HepG2 (cell line): ENCODE data around the gene ZMYM4. TPM values are rescaled to one million over a fixed set of nuclear protein-coding genes. Genes with fewer than 3 reads are reported as not detected.
A peak's percentile ranks its signal among the peaks of the same experiment; 100 is the strongest.

Experiments used
- ATAC-seq: fragments of 200-7000 bp; cut with Tn5 transposase; 3 replicates; pipeline ENCODE4 v1.9.1; 2020; ENCODE audit warnings: mild to moderate bottlenecking, moderate library complexity
- BruUV-seq: library from RNA; stranded (reverse); fragments of 400-500 nt; replicated peaks from 2 replicates; lab custom pipeline; 2021; lab: Mats Ljungman, UMichigan
- CTCF ChIA-PET: fragments of 300-600 bp; formaldehyde crosslinking; extraction: SDS; loops from one replicate; lab custom pipeline; 2021; ENCODE audit warnings: low total read pairs, inconsistent platforms, low intra/inter-chr PET ratio; lab: Yijun Ruan, JAX
- POLR2A ChIA-PET: fragments of 350-600 bp; sonication (Branson Sonifier 250); formaldehyde crosslinking; loops from one replicate; lab custom pipeline; 2020; ENCODE audit warnings: antibody characterized with exemption, inconsistent platforms; lab: Yijun Ruan, JAX
- DNase-seq: peaks from one replicate; pipeline ENCODE4 v3.0.0-alpha.2; 2015; ENCODE audit warnings: low spot score
- FAIRE-seq: peaks from 3 replicates; lab custom pipeline; 2011; peaks lifted over from hg19 to GRCh38; lab: Jason Lieb, UNC
- H2AFZ ChIP-seq: one replicate; pipeline ENCODE4 v1.6.1; 2011; ENCODE audit warnings: low read length, inconsistent platforms
- H3K27ac ChIP-seq: fragments of 300-600 bp; 3 replicates; pipeline ENCODE4 v1.8.0; 2011; ENCODE audit warnings: mixed run types, mild to moderate bottlenecking, mixed read lengths, low read length, inconsistent platforms; ENCODE audit not compliant: insufficient read depth; ENCODE audit errors: extremely low read length
- H3K27me3 ChIP-seq, 2 experiments: fragments of 200-600 bp in 1 of 2; 2 replicates in 1 of 2; 3 replicates in 1 of 2; pipeline versions ENCODE4 v1.6.0 to v1.8.0; 2011; ENCODE audit warnings: low read length in 2 of 2, mild to moderate bottlenecking in 2 of 2, moderate library complexity in 2 of 2, inconsistent platforms in 1 of 2; ENCODE audit not compliant: insufficient read depth in 2 of 2, control insufficient read depth in 1 of 2
- H3K36me3 ChIP-seq, 2 experiments: fragments of 200-600 bp in 1 of 2; replicated peaks in 1 of 2; 2 replicates in 1 of 2; 3 replicates in 1 of 2; pipeline versions ENCODE4 v1.5.1 to v1.8.0; 2011; ENCODE audit warnings: low read length in 2 of 2, inconsistent platforms in 1 of 2; ENCODE audit not compliant: insufficient read depth in 2 of 2, control insufficient read depth in 1 of 2
- H3K4me1 ChIP-seq: 2 replicates; pipeline ENCODE4 v1.5.1; 2012; ENCODE audit warnings: low read length, inconsistent platforms; ENCODE audit not compliant: insufficient read depth
- H3K4me2 ChIP-seq: 2 replicates; pipeline ENCODE4 v1.6.0; 2011; ENCODE audit warnings: low read depth, low read length, inconsistent platforms
- H3K4me3 ChIP-seq, 3 experiments: fragments of 200-600 bp in 1 of 3; sonication (generic), shearing (Covaris generic) in 1 of 3; replicated peaks in 1 of 3; 2 replicates each; pipeline ENCODE4 v1.5.1; 2011 to 2016; ENCODE audit warnings: low read length in 3 of 3, inconsistent platforms in 2 of 3, low read depth in 2 of 3, mild to moderate bottlenecking in 2 of 3, control low read depth in 1 of 3, mixed read lengths in 1 of 3; ENCODE audit not compliant: insufficient read depth in 1 of 3
- H3K79me2 ChIP-seq: one replicate; pipeline ENCODE4 v1.6.1; 2011; ENCODE audit warnings: low read length, inconsistent platforms; ENCODE audit not compliant: insufficient read depth
- H3K9ac ChIP-seq: 2 replicates; pipeline ENCODE4 v1.6.0; 2011; ENCODE audit warnings: mild to moderate bottlenecking, low read depth, low read length, inconsistent platforms; ENCODE audit not compliant: insufficient read depth
- H3K9me3 ChIP-seq: 2 replicates; pipeline ENCODE4 v1.5.1; 2012; ENCODE audit warnings: mild to moderate bottlenecking, low read length
- H4K20me1 ChIP-seq: 2 replicates; pipeline ENCODE4 v1.6.0; 2011; ENCODE audit warnings: inconsistent platforms, mild to moderate bottlenecking, low read length, moderate library complexity; ENCODE audit not compliant: insufficient read depth
- ETV5 ChIP-seq: IDR thresholded peaks from 2 replicates; pipeline ENCODE4 v1.6.1; 2018; ENCODE audit warnings: missing biosample characterization, missing genetic modification reagents, inconsistent platforms, borderline replicate concordance
- GPN1 ChIP-seq: sonication (generic); formaldehyde crosslinking; IDR thresholded peaks from 2 replicates; pipeline ENCODE4 v1.5.1; 2020; ENCODE audit warnings: missing genetic modification reagents, borderline replicate concordance
- HOXD1 ChIP-seq: sonication (generic); formaldehyde crosslinking; IDR thresholded peaks from 2 replicates; pipeline ENCODE4 v1.5.0; 2020; ENCODE audit warnings: missing genetic modification reagents
- JUND ChIP-seq: sonication (generic); formaldehyde crosslinking; IDR thresholded peaks from 2 replicates; pipeline ENCODE4 v1.8.0; 2022; ENCODE audit warnings: mild to moderate bottlenecking, missing genetic modification reagents
- NFIC ChIP-seq: IDR thresholded peaks from 2 replicates; pipeline ENCODE4 v1.6.1; 2012; ENCODE audit warnings: mild to moderate bottlenecking, low read length, inconsistent platforms
- PAF1 ChIP-seq: IDR thresholded peaks from 2 replicates; pipeline ENCODE4 v1.6.1; 2016; ENCODE audit warnings: missing genetic modification reagents, missing compliant biosample characterization
- PHF20 ChIP-seq: sonication (generic); formaldehyde crosslinking; IDR thresholded peaks from 2 replicates; pipeline ENCODE4 v1.5.0; 2020; ENCODE audit warnings: mild to moderate bottlenecking, missing genetic modification reagents
- PRDM4 ChIP-seq: sonication (generic); formaldehyde crosslinking; IDR thresholded peaks from 2 replicates; pipeline ENCODE4 v1.9.0; 2021; ENCODE audit warnings: missing genetic modification reagents, borderline replicate concordance
- RERE ChIP-seq: IDR thresholded peaks from 2 replicates; pipeline ENCODE4 v1.6.1; 2016; ENCODE audit warnings: low read depth, missing genetic modification reagents, missing compliant biosample characterization
- YEATS2 ChIP-seq: sonication (generic); formaldehyde crosslinking; IDR thresholded peaks from 2 replicates; pipeline ENCODE4 v1.4.0; 2020; ENCODE audit warnings: missing genetic modification reagents, borderline replicate concordance
- ZNF296 ChIP-seq: sonication (generic); formaldehyde crosslinking; conservative IDR thresholded peaks from 2 replicates; pipeline ENCODE4 v1.5.0; 2020; ENCODE audit warnings: mild to moderate bottlenecking, missing genetic modification reagents
- WGBS: methylation state at CpG from one replicate; pipeline ENCODE4 v1.1.6; 2017; ENCODE audit warnings: low lambda C conversion rate; 5-methylcytosine and 5-hydroxymethylcytosine counted together
- in situ Hi-C: cut with HindIII; loops from 2 replicates; pipeline ENCODE4 v1.10.0; 2017; ENCODE audit warnings: low pct_unique_long_range_greater_than_20kb; ENCODE audit not compliant: extremely low pct_ligation_motif_present
- intact Hi-C: fragments of 100-400 bp; cut with micrococcal nuclease; formaldehyde crosslinking; loops from one replicate; pipeline ENCODE4 v1.10.0; 2022; ENCODE audit not compliant: unreplicated experiment
- polyA plus RNA-seq, 8 experiments: library from polyadenylated mRNA; depleted of rRNA in 3 of 8; stranded (reverse) in 7 of 8; unstranded in 1 of 8; fragments of >200 nt; fragmentation: Illumina TruSeq in 4 of 8; extraction: Trizol in 4 of 8; gene quantifications; 2 replicates each; pipeline versions ENCODE4 v1.2.1 to v1.2.3, GENCODE V29; 2011 to 2016; ENCODE audit warnings: low read depth in 4 of 8, missing spikeins in 1 of 8, mixed read lengths in 1 of 8; ENCODE audit not compliant: insufficient read depth in 1 of 8
- total RNA-seq, 5 experiments: library from RNA; depleted of rRNA; stranded (reverse); fragments of >200 nt; fragmentation: Illumina TruSeq; extraction: Trizol; gene quantifications; 2 replicates each; pipeline ENCODE4 v1.2.3, GENCODE V29; 2016; ENCODE audit warnings: low read depth in 1 of 5

Gene ZMYM4
- total and polyA plus RNA-seq, 2 of the 13 experiments (the other 11 are each of a cell fraction or from before 2014, with no cell fraction given), result 13.9 to 37.6 TPM

- no peak for DNase-seq
- Histone ChIP-seq H3K27me3 (no peaks in the 10 kb centered on the region), H3K79me2 (no peaks in the 10 kb centered on the region), H2AFZ (no peak overlapping the region), H3K4me3 (no peak overlapping the region), H3K4me1 (no peaks in the 10 kb centered on the region), H3K9me3 (no peaks in the 10 kb centered on the region), H3K4me2 (no peak overlapping the region), H3K9ac (no peak overlapping the region), H3K27ac (no peak overlapping the region), H4K20me1 (no peaks in the 10 kb centered on the region), H3K36me3 (peaks cover 13 to 21% of the 10 kb centered on the region in 2 experiments; a peak in 3 of 5 replicates)
- TF ChIP-seq PAF1 (CRISPR knock-in tag), result 0 out of 2 replicates have a peak, but pooled peaks have one; percentile 58
- TF ChIP-seq ZNF296, result no peak
- WGBS, result 93% methylated on average over 4 of the region's 4 CpGs
- intact Hi-C loops, result no loop called here
- CTCF ChIA-PET, result no interaction called here
- BruUV-seq, result no TSS peak
- no peak for FAIRE-seq
- ATAC-seq, result no peak
- in situ Hi-C loops, result loop anchor here (25.0 kb wide), 1 partner anchor 307 kb away; no protein-coding TSS in a partner anchor
- POLR2A ChIA-PET, result no interaction called here
Observed at GRCh38 chr1:35430762-35431161, 162.3 kb downstream of the ZMYM4 start.

GRCh38 chr1:35431173-35431599 is 162.7 kb downstream of the ZMYM4 start:
- no peak overlapping the region for H3K4me3 ChIP-seq
- DNase-seq (no peak), FAIRE-seq (no peak), ATAC-seq (no peak)
- H2AFZ ChIP-seq, result no peak overlapping the region
- ChIA-PET POLR2A (no interaction called here), CTCF (no interaction called here)
- BruUV-seq, result no TSS peak
- intact Hi-C loops (no loop called here), in situ Hi-C loops (loop anchor here (25.0 kb wide), 1 partner anchor 306 kb away; no protein-coding TSS in a partner anchor)
- WGBS, result 91% methylated on average over 7 of the region's 7 CpGs
- H3K36me3 ChIP-seq, result peaks cover 14 to 23% of the 10 kb centered on the region in 2 experiments; a peak in 3 of 5 replicates
- no peak overlapping the region for H3K4me2 ChIP-seq
- H3K27me3 ChIP-seq, result no peaks in the 10 kb centered on the region
- no peaks in the 10 kb centered on the region for H3K79me2 ChIP-seq
- no peaks in the 10 kb centered on the region for H4K20me1 ChIP-seq
- no peak overlapping the region for H3K9ac ChIP-seq
- H3K27ac ChIP-seq, result no peak overlapping the region
- no peaks in the 10 kb centered on the region for H3K4me1 ChIP-seq
- H3K9me3 ChIP-seq, result no peaks in the 10 kb centered on the region
- no peak for TF ChIP-seq JUND
- TF ChIP-seq RERE (CRISPR knock-in tag), result no peak
- no peak for TF ChIP-seq HOXD1 (CRISPR knock-in tag)
- no peak for TF ChIP-seq NFIC
- no peak for TF ChIP-seq PHF20
- no peak for TF ChIP-seq YEATS2 (CRISPR knock-in tag)
- no peak for TF ChIP-seq ETV5 (CRISPR knock-in tag)
- TF ChIP-seq GPN1 (CRISPR knock-in tag), result no peak
- TF ChIP-seq PRDM4 (CRISPR knock-in tag), result no peak
